ENCODE results near the gene VSIR. TPM values are rescaled to one million over a fixed set of nuclear protein-coding genes. Genes with fewer than 3 reads are reported as not detected.

The VSIR gene
- total and polyA plus RNA-seq, 3 donors from 2014 or later = 26.1 to 54.6 (median 54.4) TPM

GRCh38 chr10:71708301-71708703 lies 65.0 kb downstream of the VSIR start:
- WGBS, 2 donors = 23 to 31% methylated on average over 9 to 10 of the region's 10 CpGs
- Histone ChIP-seq H3K4me1 (peaks cover 10% of the 10 kb centered on the region), H3K9me3 (no peaks in the 10 kb centered on the region), H3K27ac (no peak overlapping the region), H3K27me3 (no peaks in the 10 kb centered on the region), H3K4me3 (no peak overlapping the region), H3K36me3 (ENCODE audit: low read depth, missing control alignments) (no peaks in the 10 kb centered on the region)
- intact Hi-C loops (cut with DNase I; ENCODE audit: low total_unique reads) = no loop called here
- peak; percentile 58 for DNase-seq
- TF ChIP-seq CTCF (IDR thresholded peaks at IDR 0.05) (peak; percentile 62 to 80 (median 76)), POLR2A (IDR thresholded peaks at IDR 0.05) (no peak)

DNA sequence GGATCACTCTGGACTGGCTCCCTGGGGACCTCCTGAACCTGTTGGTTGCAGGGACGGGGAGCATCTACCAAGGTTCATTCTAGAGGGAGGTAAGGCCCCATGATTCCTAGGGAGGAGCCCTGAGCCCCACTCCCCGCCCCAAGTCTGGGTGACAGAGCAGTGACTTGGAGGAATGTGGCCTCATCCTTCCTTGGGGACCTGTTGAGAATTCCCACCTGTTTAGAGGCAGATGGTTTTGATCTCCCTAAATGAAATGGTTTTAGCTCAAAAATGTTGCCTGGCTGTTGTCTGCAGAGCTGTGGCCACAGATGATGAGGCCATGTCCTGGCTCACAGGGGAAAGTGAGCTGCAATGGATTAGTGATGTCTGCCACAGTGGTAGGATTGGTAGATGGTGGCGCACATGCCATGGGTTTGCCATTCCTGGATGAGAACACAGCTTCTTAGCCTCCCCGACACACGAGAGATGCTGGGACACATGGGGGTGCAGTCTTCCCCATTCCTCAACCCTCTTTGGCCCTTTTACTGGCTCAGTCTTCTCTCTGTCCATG lies 66.0 kb downstream of the VSIR start:
- H3K9me3 ChIP-seq = no peaks in the 10 kb centered on the region
- H3K27ac ChIP-seq = no peak overlapping the region
- no peaks in the 10 kb centered on the region for H3K36me3 ChIP-seq (ENCODE audit: low read depth, missing control alignments)
- peaks cover under 1% of the 10 kb centered on the region for H3K4me1 ChIP-seq
- intact Hi-C loops (cut with DNase I; ENCODE audit: low total_unique reads) = no loop called here
- WGBS, 2 donors = 84 to 94% methylated on average over 4 to 5 of the region's 5 CpGs
- H3K4me3 ChIP-seq = no peak overlapping the region
- H3K27me3 ChIP-seq = no peaks in the 10 kb centered on the region
- TF ChIP-seq CTCF (IDR thresholded peaks at IDR 0.05) (no peak), POLR2A (IDR thresholded peaks at IDR 0.05) (no peak)
- DNase-seq = no peak

DNA sequence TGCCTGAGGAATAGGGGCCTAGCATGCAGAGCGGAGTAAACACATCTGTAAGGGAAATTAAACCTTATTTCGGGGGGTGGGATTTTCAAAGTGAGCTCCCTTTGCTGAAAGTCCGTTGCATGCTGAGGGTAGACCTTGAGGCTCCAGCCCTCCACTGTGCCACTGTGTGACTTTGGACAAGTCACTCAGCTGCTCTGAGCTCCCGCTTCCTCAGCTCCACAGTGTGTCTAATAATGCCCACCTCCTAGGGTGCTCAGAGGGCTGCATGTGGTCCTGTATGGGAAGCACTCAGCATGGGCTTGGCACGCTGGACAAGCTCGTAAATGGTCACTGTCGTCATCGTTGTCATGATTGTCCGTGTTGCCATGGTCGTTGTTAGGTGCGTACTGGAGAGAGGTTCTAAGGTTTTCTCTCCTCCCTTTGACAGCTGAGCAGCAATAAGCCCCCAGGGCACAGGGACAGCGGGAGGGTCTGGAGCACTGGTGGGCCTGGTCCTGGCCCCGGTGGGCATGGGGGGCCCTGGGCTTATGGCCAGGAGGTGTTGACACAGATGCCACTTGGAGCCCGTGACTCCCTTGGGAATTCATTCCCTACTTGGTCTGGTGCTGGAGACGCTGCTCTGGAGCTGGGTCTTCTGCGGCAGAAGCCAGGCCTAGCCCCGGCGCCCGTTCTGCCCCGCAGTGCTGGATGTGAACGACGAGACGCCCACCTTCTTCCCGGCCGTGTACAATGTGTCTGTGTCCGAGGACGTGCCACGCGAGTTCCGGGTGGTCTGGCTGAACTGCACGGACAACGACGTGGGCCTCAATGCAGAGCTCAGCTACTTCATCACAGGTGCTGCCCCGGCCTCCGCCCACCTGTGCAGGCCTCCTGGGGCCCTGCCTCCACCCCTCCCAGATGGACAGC lies 66.9 kb downstream of the VSIR start:
- WGBS, 2 donors = 92 to 95% methylated on average over 14 to 35 of the region's 35 CpGs
- H3K9me3 ChIP-seq = no peaks in the 10 kb centered on the region
- intact Hi-C loops (cut with DNase I; ENCODE audit: low total_unique reads) = no loop called here
- no peak overlapping the region for H3K27ac ChIP-seq
- no peaks in the 10 kb centered on the region for H3K27me3 ChIP-seq
- no peaks in the 10 kb centered on the region for H3K36me3 ChIP-seq (ENCODE audit: low read depth, missing control alignments)
- H3K4me3 ChIP-seq = no peak overlapping the region
- no peaks in the 10 kb centered on the region for H3K4me1 ChIP-seq
- DNase-seq = no peak
- TF ChIP-seq CTCF (IDR thresholded peaks at IDR 0.05) (no peak), POLR2A (IDR thresholded peaks at IDR 0.05) (no peak)

GRCh38 chr10:71705582-71705981 lies 67.7 kb downstream of the VSIR start:
- intact Hi-C loops (cut with DNase I; ENCODE audit: low total_unique reads) = no loop called here
- Histone ChIP-seq H3K27ac (no peak overlapping the region), H3K36me3 (ENCODE audit: low read depth, missing control alignments) (no peaks in the 10 kb centered on the region), H3K4me1 (no peaks in the 10 kb centered on the region), H3K27me3 (no peaks in the 10 kb centered on the region), H3K9me3 (no peaks in the 10 kb centered on the region), H3K4me3 (no peak overlapping the region)
- WGBS, 2 donors = 81 to 96% methylated on average over 2 of the region's 2 CpGs
- DNase-seq = no peak
- TF ChIP-seq CTCF (IDR thresholded peaks at IDR 0.05) (no peak), POLR2A (IDR thresholded peaks at IDR 0.05) (no peak)

Data from testis (tissue), 3 donors.